Measurements from ENCODE around the gene EYS. TPM values are rescaled to one million over a fixed set of nuclear protein-coding genes. Genes with fewer than 3 reads are reported as not detected.

EYS gene
- total and polyA plus RNA-seq, 8 donors: 0.03 to 0.25 (median 0.13) TPM

DNA sequence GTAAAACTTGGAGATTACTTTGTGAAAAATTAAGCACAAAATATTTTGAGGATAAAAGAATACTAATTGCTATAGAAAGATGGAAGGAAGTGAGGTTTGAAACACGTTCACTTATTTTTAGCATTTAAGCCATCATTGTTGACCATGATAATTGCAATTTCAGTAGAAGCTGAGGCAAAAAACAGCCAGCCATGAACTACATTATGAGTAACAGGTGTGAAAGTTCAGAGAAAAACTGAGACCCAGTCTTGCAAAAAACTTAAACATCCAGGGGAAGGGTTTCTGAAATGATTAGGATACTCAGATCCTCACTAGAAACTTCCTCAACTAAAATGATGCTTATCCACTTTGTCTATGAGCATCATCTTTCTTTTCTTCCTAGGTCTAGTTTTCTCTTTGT is 1452.0 kb downstream of the EYS start:
- FAIRE-seq (no peak), ATAC-seq (no peak), DNase-seq (no peak)
- H3K27me3 ChIP-seq: no peaks in the 10 kb centered on the region
- no peaks in the 10 kb centered on the region for H3K4me1 ChIP-seq
- no peak overlapping the region for H3K27ac ChIP-seq
- intact Hi-C loops (cut with DNase I): no loop called here
- no peak overlapping the region for H3K4me3 ChIP-seq
- no peaks in the 10 kb centered on the region for H3K9me3 ChIP-seq
- 37 to 41% methylated on average over 1 of the region's 1 CpG for WGBS, 2 donors
- H3K36me3 ChIP-seq: no peaks in the 10 kb centered on the region
- TF ChIP-seq, protein P1, sequence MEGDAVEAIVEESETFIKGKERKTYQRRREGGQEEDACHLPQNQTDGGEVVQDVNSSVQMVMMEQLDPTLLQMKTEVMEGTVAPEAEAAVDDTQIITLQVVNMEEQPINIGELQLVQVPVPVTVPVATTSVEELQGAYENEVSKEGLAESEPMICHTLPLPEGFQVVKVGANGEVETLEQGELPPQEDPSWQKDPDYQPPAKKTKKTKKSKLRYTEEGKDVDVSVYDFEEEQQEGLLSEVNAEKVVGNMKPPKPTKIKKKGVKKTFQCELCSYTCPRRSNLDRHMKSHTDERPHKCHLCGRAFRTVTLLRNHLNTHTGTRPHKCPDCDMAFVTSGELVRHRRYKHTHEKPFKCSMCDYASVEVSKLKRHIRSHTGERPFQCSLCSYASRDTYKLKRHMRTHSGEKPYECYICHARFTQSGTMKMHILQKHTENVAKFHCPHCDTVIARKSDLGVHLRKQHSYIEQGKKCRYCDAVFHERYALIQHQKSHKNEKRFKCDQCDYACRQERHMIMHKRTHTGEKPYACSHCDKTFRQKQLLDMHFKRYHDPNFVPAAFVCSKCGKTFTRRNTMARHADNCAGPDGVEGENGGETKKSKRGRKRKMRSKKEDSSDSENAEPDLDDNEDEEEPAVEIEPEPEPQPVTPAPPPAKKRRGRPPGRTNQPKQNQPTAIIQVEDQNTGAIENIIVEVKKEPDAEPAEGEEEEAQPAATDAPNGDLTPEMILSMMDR (IDR thresholded peaks at IDR 0.05): no peak

DNA sequence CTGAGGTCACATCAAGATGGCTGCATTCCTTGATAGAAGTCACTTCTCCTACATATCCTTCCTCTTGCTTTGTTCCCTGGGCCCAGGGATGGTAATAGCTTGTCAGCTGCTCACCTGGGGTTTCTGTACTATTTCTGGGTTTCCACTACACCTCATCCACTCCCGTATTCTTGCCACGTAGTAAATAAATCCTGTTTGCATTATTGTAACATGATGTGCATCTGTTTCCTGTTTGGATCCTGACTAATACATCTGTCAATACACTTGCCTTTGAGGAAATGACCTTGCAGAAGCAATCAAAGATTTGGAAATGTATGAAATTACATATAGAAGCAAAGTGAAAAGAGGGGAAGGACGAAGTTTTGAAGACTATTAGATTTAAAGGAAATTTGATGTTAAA is 1452.5 kb downstream of the EYS start:
- DNase-seq (no peak), ATAC-seq (no peak), FAIRE-seq (no peak)
- H3K4me3 ChIP-seq: no peak overlapping the region
- intact Hi-C loops (cut with DNase I): no loop called here
- H3K27ac ChIP-seq: no peak overlapping the region
- H3K36me3 ChIP-seq: no peaks in the 10 kb centered on the region
- no peaks in the 10 kb centered on the region for H3K4me1 ChIP-seq
- H3K9me3 ChIP-seq: no peaks in the 10 kb centered on the region
- 19 to 24% methylated on average over 3 of the region's 3 CpGs for WGBS, 2 donors
- no peaks in the 10 kb centered on the region for H3K27me3 ChIP-seq
- TF ChIP-seq, protein P1 (IDR thresholded peaks at IDR 0.05): no peak

DNA sequence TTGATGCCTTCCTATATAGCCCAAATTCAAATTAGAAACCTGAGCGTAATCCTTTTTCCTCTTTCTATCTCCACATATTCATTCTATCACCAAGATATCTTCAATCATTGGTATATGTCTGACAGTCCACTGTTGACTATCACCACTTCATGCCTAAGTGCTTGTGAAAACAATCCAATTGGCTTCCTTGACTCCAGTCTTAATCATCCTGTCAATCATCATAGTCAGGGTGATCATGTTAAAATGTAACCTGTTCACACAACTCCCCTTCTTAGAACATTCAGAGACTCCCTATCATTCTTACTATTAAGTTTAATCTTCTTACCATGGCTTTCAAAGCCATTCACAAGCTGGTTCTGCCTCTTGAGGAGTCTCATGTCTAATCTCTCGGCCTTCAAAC is 1454.8 kb downstream of the EYS start:
- Histone ChIP-seq H3K4me3 (no peak overlapping the region), H3K27me3 (no peaks in the 10 kb centered on the region), H3K4me1 (no peaks in the 10 kb centered on the region), H3K36me3 (no peaks in the 10 kb centered on the region), H3K27ac (no peak overlapping the region), H3K9me3 (no peaks in the 10 kb centered on the region)
- intact Hi-C loops (cut with DNase I): no loop called here
- WGBS, 2 donors: 70 to 75% methylated on average over 2 of the region's 2 CpGs
- DNase-seq: no peak
- ATAC-seq: no peak
- FAIRE-seq: no peak
- TF ChIP-seq, protein P1 (IDR thresholded peaks at IDR 0.05): no peak

DNA sequence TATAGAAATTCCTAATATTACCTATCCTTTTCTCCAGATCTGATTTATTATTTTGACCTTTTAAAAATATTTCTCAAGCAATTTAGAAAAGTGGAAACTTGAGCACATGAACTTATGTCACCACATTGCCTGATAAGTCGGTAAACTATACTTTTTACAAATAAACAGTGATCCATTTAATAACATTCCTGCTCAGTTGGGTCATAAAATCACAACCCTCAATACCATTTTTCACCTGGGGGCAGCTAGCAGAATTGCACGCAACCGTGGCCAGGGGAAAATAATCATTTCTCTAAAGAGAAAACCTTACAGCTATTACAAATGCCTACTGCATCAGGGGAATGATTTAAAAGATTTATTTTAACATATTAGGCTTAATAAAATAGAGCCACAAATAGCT is 1456.9 kb downstream of the EYS start:
- DNase-seq (no peak), FAIRE-seq (no peak), ATAC-seq (no peak)
- intact Hi-C loops (cut with DNase I): no loop called here
- 51 to 54% methylated on average over 3 of the region's 3 CpGs for WGBS, 2 donors
- Histone ChIP-seq H3K4me1 (no peaks in the 10 kb centered on the region), H3K27me3 (no peaks in the 10 kb centered on the region), H3K4me3 (no peak overlapping the region), H3K36me3 (no peaks in the 10 kb centered on the region), H3K9me3 (no peaks in the 10 kb centered on the region), H3K27ac (no peak overlapping the region)
- TF ChIP-seq, protein P1 (IDR thresholded peaks at IDR 0.05): no peak

DNA sequence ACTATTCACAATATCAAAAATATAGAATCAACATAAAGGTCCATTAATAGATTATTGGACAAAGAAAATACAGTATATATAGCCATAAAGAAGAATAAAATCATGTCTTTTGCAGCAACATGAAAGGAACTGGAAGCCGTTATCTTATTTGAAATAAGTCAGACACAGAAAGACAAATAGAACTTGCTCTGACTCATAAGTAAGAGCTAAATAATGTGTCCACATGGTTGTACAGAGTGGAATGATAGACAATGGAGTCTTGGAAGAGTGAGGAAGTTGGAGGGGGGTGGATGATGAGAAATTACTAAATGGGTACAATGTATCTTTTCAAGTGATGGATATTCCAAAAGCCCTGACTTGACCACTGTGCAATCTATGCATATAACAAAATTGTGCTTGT is 1457.9 kb downstream of the EYS start:
- FAIRE-seq: no peak
- H3K36me3 ChIP-seq: no peaks in the 10 kb centered on the region
- no peaks in the 10 kb centered on the region for H3K4me1 ChIP-seq
- 53 to 58% methylated on average over 1 of the region's 1 CpG for WGBS, 2 donors
- H3K4me3 ChIP-seq: no peak overlapping the region
- intact Hi-C loops (cut with DNase I): no loop called here
- H3K9me3 ChIP-seq: no peaks in the 10 kb centered on the region
- TF ChIP-seq, protein P1 (IDR thresholded peaks at IDR 0.05): no peak
- no peak for DNase-seq
- no peak overlapping the region for H3K27ac ChIP-seq
- no peak for ATAC-seq
- no peaks in the 10 kb centered on the region for H3K27me3 ChIP-seq
